ENCODE results near the gene TNS3. TPM values are rescaled to one million over a fixed set of nuclear protein-coding genes. Genes with fewer than 3 reads are reported as not detected.

TNS3 gene
- total and polyA plus RNA-seq, 2 of the 13 experiments (the other 11 are each of a cell fraction or from before 2014, with no cell fraction given) = 52.9 to 55.7 TPM

- TF ChIP-seq ZNF512B (CRISPR knock-in tag; IDR thresholded peaks at IDR 0.05; ENCODE audit: borderline replicate concordance) (peak; percentile 77; the same call in 1 of the 2 replicates), MEIS1 (CRISPR knock-in tag; IDR thresholded peaks at IDR 0.05; ENCODE audit: borderline replicate concordance) (0 out of 2 replicates have a peak, but pooled peaks have one; percentile 33), MXI1 (IDR thresholded peaks at IDR 0.05; ENCODE audit: borderline replicate concordance, low read depth, low read length) (0 out of 3 replicates have a peak, but pooled peaks have one; percentile 8), ZNF652 (CRISPR knock-in tag; IDR thresholded peaks at IDR 0.05; ENCODE audit: borderline replicate concordance, low read depth) (no peak), POLR2G (IDR thresholded peaks at IDR 0.05; ENCODE audit: low read depth, low read length) (0 out of 2 replicates have a peak, but pooled peaks have one; percentile 33), SNAPC2 (CRISPR knock-in tag; IDR thresholded peaks at IDR 0.05) (0 out of 2 replicates have a peak, but pooled peaks have one; percentile 58), ZNF441 (CRISPR knock-in tag; IDR thresholded peaks at IDR 0.05; ENCODE audit: borderline replicate concordance) (0 out of 2 replicates have a peak, but pooled peaks have one; percentile 33), AGO1 (IDR thresholded peaks at IDR 0.05; ENCODE audit: low read depth, low read length, poor library complexity, severe bottlenecking) (no peak), ZNF839 (CRISPR knock-in tag; IDR thresholded peaks at IDR 0.05; ENCODE audit: borderline replicate concordance) (no peak), ZFP36L2 (CRISPR knock-in tag; IDR thresholded peaks at IDR 0.05) (no peak), MIER3 (CRISPR knock-in tag; IDR thresholded peaks at IDR 0.05; ENCODE audit: borderline replicate concordance) (peak; percentile 38; the same call in 1 of the 2 replicates), NFIB (CRISPR knock-in tag; IDR thresholded peaks at IDR 0.05; ENCODE audit: borderline replicate concordance) (no peak), PRPF4 (IDR thresholded peaks at IDR 0.05; ENCODE audit: low read depth, low read length, poor library complexity, severe bottlenecking) (no peak), HNF1B (CRISPR knock-in tag; IDR thresholded peaks at IDR 0.05) (0 out of 2 replicates have a peak, but pooled peaks have one; percentile 40), TEAD3 (CRISPR knock-in tag; optimal IDR thresholded peaks at IDR 0.05; ENCODE audit: borderline replicate concordance) (peak; percentile 79), ZMAT3 (CRISPR knock-in tag; conservative IDR thresholded peaks at IDR 0.05) (0 out of 2 replicates have a peak, but pooled peaks have one; percentile 60), PAXIP1 (CRISPR knock-in tag; conservative IDR thresholded peaks at IDR 0.05) (peak; percentile 80)
Observed at GRCh38 chr7:47535035-47535703, 46.7 kb downstream of the TNS3 start (continued).

All from HepG2 (cell line).